Heart left ventricle (tissue), 16 donors: ENCODE results near the gene LRP1B. TPM values are rescaled to one million over a fixed set of nuclear protein-coding genes. Genes with fewer than 3 reads are reported as not detected.

Experiments used
- ATAC-seq, 4 donors: fragments of 200-7000 bp; cut with Tn5 transposase; one replicate each; pipeline ENCODE4 v1.9.1; 2020 to 2022; ENCODE audit warnings: moderate library complexity in 4 of 4, mild to moderate bottlenecking in 3 of 4, moderate number of reproducible peaks in 1 of 4
- DNase-seq, 5 donors: peaks; one replicate each; pipeline ENCODE4 v3.0.0-alpha.2; 2020
- H3K27ac ChIP-seq, 12 donors: fragments of 200-600 bp; sonication (generic) in 4 of 12; one replicate each; pipeline versions ENCODE4 v1.5.0 to v1.8.0; 2016 to 2022; ENCODE audit warnings: mild to moderate bottlenecking in 2 of 12
- H3K27me3 ChIP-seq, 9 donors: fragments of 200-600 bp; sonication (generic) in 2 of 9; one replicate each; pipeline versions ENCODE4 v1.5.1 to v1.8.0; 2016 to 2022; ENCODE audit warnings: mild to moderate bottlenecking in 3 of 9
- H3K36me3 ChIP-seq, 9 donors: fragments of 200-600 bp; sonication (generic) in 2 of 9; one replicate each; pipeline versions ENCODE4 v1.5.0 to v1.8.0; 2018 to 2022; ENCODE audit warnings: mild to moderate bottlenecking in 2 of 9
- H3K4me1 ChIP-seq, 12 donors: fragments of 200-600 bp; sonication (generic) in 4 of 12; one replicate each; pipeline versions ENCODE4 v1.5.0 to v1.8.0; 2016 to 2022; ENCODE audit warnings: mild to moderate bottlenecking in 3 of 12
- H3K4me3 ChIP-seq, 12 donors: fragments of 200-600 bp; sonication (generic) in 4 of 12; one replicate each; pipeline versions ENCODE4 v1.5.0 to v1.8.0; 2017 to 2022; ENCODE audit warnings: mild to moderate bottlenecking in 9 of 12, moderate library complexity in 4 of 12
- H3K9me3 ChIP-seq, 12 donors: fragments of 200-600 bp; sonication (generic) in 4 of 12; one replicate each; pipeline versions ENCODE4 v1.5.0 to v1.8.0; 2016 to 2022; ENCODE audit warnings: mild to moderate bottlenecking in 1 of 12
- POLR2A ChIP-seq, 2 donors: fragments of 450-650 bp; IDR thresholded peaks; one replicate each; pipeline ENCODE4 v1.6.1; 2017; ENCODE audit warnings: antibody characterized with exemption in 2 of 2, mild to moderate bottlenecking in 2 of 2, moderate library complexity in 2 of 2
- WGBS, 4 donors: extraction: QIAGEN DNeasy Blood & Tissue Kit in 2 of 4; methylation state at CpG; one replicate each; pipeline versions ENCODE4 v1.1.5 to v1.1.7; 2013 to 2018; 5-methylcytosine and 5-hydroxymethylcytosine counted together
- intact Hi-C, 10 donors: fragments of 100-400 bp; cut with DNase I; formaldehyde crosslinking; loops; one replicate each; pipeline versions ENCODE4 v1.11.1 to v1.14.2; 2022
- polyA plus RNA-seq, 2 donors: library from polyadenylated mRNA; stranded (reverse); fragments of 200-250 nt; gene quantifications; one replicate each; pipeline ENCODE4 v1.2.3, GENCODE V29; 2013
- total RNA-seq, 9 donors: library from RNA; depleted of rRNA in 2 of 9; stranded (reverse); fragments of >200 nt in 2 of 9; fragmentation: NEBNext Ultra II Directional in 3 of 9; extraction: Animal tissue kit (Norgen Biotek cat#: 25700) in 3 of 9; gene quantifications; one replicate each; pipeline versions ENCODE4 v1.1.0 to v1.2.4, GENCODE V29; 2016 to 2023
- TF ChIP-seq, protein P1 (sequence below), 12 donors: fragments of 200-600 bp; sonication (generic) in 4 of 12; IDR thresholded peaks; one replicate each; pipeline versions ENCODE4 v1.5.0 to v1.8.0; 2018 to 2022; ENCODE audit warnings: antibody characterized with exemption in 12 of 12, mild to moderate bottlenecking in 5 of 12
- donor health status: ischemic (EF 13 %, LVEDD 7.1; RV severe dilation, severe dysfunction).
- donor health status: healthy with polysubstance abuse.
- donor health status: DM: no; HTN: yes; CAD: no.
- donor health status: DM: no; HTN: no; CAD: no.
- donor health status: ischemic (EF 25% LVEDD 6.9; RV normal size, moderate dysfunction).
- donor health status: ischemic (EF 25% LVEDD 5.7; RV mildly dilated, moderate dysfunction).
- donor health status: healthy.
- donor health status: DM: yes; HTN: yes; CAD: no.
- donor health status: ischemic (EF 35%, LVEDD 5.7; RV mildly dilated, moderate dysfunction).
- donor health status: nonischemic (EF 11% LVEDD 7.7; RV severe dilation, severe dysfunction).
- donor health status: DM: yes; HTN: yes; CAD: no.
- donor health status: PGD.
- donor health status: ischemic (EF 29% LVEDD 5.4; RV normal size, mild dysfunction).
- donor health status: nonischemic (EF 23%, LVEDD 6.1; RV moderate dilation, normal function).

LRP1B gene
- total and polyA plus RNA-seq, 11 donors, result 0.01 to 0.19 (median 0.11) TPM; not detected in 2

DNA sequence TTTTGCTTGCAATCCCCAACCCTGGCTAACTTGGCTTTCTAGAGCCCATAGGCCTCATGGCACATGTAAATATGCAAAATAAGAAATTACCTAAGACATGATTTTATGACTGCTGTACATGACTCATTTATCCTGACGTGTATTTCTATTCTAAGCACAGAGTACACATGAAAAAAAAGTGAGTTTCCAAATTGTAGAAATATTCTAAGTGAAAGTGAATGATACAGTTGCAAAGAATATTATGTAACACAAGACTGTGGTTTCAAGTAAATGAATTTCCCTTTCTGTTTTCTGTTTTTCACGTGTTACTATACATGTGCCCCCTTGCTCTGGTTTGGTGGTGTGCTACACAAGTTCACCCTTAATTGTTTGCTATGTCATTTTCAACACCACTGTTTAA is 162.4 kb downstream of the LRP1B start:
- H3K36me3 ChIP-seq, result no peaks in the 10 kb centered on the region
- no peak overlapping the region for H3K4me3 ChIP-seq
- H3K27ac ChIP-seq, result no peak overlapping the region
- TF ChIP-seq, protein P1, sequence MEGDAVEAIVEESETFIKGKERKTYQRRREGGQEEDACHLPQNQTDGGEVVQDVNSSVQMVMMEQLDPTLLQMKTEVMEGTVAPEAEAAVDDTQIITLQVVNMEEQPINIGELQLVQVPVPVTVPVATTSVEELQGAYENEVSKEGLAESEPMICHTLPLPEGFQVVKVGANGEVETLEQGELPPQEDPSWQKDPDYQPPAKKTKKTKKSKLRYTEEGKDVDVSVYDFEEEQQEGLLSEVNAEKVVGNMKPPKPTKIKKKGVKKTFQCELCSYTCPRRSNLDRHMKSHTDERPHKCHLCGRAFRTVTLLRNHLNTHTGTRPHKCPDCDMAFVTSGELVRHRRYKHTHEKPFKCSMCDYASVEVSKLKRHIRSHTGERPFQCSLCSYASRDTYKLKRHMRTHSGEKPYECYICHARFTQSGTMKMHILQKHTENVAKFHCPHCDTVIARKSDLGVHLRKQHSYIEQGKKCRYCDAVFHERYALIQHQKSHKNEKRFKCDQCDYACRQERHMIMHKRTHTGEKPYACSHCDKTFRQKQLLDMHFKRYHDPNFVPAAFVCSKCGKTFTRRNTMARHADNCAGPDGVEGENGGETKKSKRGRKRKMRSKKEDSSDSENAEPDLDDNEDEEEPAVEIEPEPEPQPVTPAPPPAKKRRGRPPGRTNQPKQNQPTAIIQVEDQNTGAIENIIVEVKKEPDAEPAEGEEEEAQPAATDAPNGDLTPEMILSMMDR (IDR thresholded peaks at IDR 0.05), result no peak
- no peak for TF ChIP-seq POLR2A (IDR thresholded peaks at IDR 0.05)
- no peaks in the 10 kb centered on the region for H3K9me3 ChIP-seq
- DNase-seq (no peak), ATAC-seq (no peak)
- no peaks in the 10 kb centered on the region for H3K4me1 ChIP-seq
- no peaks in the 10 kb centered on the region for H3K27me3 ChIP-seq
- intact Hi-C loops, result no loop called here
- WGBS, 4 donors, result 56 to 77% (median 63%) methylated on average over 2 of the region's 2 CpGs

DNA sequence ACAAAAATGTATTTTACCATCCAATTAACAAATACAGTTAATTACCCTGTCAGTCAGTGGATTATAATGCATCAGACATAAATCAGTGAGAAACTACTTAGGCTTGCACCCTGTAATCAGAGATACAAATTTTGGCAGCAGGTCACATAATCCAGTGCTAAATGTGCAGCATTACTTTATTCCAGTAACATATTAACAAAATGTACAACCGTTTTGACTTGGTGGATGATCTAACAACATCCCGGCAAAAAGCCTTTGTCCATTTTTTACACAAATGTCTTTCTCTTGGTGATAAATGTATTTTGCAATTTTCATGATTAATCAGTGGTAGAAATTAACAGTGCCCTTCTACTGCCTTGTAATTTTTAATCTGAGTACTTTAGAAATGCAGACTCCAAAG is 162.8 kb downstream of the LRP1B start:
- H3K4me1 ChIP-seq, result no peaks in the 10 kb centered on the region
- DNase-seq (no peak), ATAC-seq (no peak)
- TF ChIP-seq POLR2A (IDR thresholded peaks at IDR 0.05), result no peak
- TF ChIP-seq, protein P1 (IDR thresholded peaks at IDR 0.05), result no peak
- H3K27me3 ChIP-seq, result no peaks in the 10 kb centered on the region
- 76 to 86% (median 83%) methylated on average over 2 of the region's 2 CpGs for WGBS, 4 donors
- H3K4me3 ChIP-seq, result no peak overlapping the region
- intact Hi-C loops, result no loop called here
- H3K27ac ChIP-seq, result no peak overlapping the region
- H3K36me3 ChIP-seq, result no peaks in the 10 kb centered on the region
- H3K9me3 ChIP-seq, result no peaks in the 10 kb centered on the region

DNA sequence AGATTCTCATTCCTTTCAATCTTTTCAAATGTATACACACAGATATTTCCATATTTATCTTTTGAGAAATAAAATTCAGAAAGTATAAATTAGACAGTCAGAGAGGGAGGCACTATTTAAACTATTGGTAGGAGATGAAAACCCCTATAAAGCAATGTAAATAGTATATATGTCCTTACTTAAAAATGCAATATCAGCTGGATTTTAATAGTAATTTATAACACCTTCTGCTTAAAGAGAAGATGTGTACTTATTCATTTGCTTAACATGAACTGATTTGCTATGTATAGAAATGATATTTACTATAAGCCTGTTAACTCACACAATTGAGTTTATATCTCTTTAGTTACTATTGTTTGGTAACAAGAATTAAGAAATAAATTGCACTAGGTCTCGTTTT is 163.3 kb downstream of the LRP1B start:
- Histone ChIP-seq H3K27ac (no peak overlapping the region), H3K36me3 (no peaks in the 10 kb centered on the region), H3K27me3 (no peaks in the 10 kb centered on the region), H3K4me1 (no peaks in the 10 kb centered on the region), H3K4me3 (no peak overlapping the region), H3K9me3 (no peaks in the 10 kb centered on the region)
- intact Hi-C loops, result no loop called here
- ATAC-seq (no peak), DNase-seq (no peak)
- TF ChIP-seq POLR2A (IDR thresholded peaks at IDR 0.05), result no peak
- TF ChIP-seq, protein P1 (IDR thresholded peaks at IDR 0.05), result no peak
- 43 to 51% (median 48%) methylated on average over 1 of the region's 1 CpG for WGBS, 4 donors

DNA sequence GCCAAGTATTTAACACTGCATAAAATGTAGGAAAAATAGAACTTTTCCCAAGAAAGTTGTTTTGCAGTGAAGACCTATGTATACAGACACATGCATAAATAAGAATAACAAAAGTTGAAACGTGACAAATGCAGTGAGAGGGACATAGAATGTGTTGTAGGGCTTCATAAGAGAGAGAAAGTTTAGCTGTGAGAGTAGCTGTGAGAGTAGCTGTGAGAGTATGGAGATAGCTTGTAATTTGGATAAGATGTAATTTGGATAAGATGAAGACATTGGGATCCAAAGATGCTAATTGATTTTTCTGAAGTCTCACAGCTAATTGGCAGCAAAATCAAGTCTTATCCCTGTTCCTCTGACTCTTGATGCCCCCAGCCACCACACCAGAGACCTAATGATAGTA is 170.9 kb downstream of the LRP1B start:
- no peaks in the 10 kb centered on the region for H3K36me3 ChIP-seq
- H3K4me1 ChIP-seq, result no peaks in the 10 kb centered on the region
- no peaks in the 10 kb centered on the region for H3K9me3 ChIP-seq
- 18 to 33% (median 23%) methylated on average over 1 of the region's 1 CpG for WGBS, 4 donors
- no peaks in the 10 kb centered on the region for H3K27me3 ChIP-seq
- TF ChIP-seq, protein P1 (IDR thresholded peaks at IDR 0.05), result no peak
- TF ChIP-seq POLR2A (IDR thresholded peaks at IDR 0.05), result no peak
- no peak for ATAC-seq
- DNase-seq, result no peak
- H3K4me3 ChIP-seq, result no peak overlapping the region
- H3K27ac ChIP-seq, result no peak overlapping the region
- intact Hi-C loops, result no loop called here
